ENCODE results near the gene ZNF177.
"Not testable (repeated sequence)": the region's sequence is repeated elsewhere in the genome, so short reads cannot be mapped to it uniquely, and the experiment has no call there.

GRCh38 chr19:9321756-9322155 lies 41.1 kb upstream of the ZNF177 start:
- TF ChIP-seq POLR2A (IDR thresholded peaks at IDR 0.05), result not testable (repeated sequence)
- TF ChIP-seq, protein P1, sequence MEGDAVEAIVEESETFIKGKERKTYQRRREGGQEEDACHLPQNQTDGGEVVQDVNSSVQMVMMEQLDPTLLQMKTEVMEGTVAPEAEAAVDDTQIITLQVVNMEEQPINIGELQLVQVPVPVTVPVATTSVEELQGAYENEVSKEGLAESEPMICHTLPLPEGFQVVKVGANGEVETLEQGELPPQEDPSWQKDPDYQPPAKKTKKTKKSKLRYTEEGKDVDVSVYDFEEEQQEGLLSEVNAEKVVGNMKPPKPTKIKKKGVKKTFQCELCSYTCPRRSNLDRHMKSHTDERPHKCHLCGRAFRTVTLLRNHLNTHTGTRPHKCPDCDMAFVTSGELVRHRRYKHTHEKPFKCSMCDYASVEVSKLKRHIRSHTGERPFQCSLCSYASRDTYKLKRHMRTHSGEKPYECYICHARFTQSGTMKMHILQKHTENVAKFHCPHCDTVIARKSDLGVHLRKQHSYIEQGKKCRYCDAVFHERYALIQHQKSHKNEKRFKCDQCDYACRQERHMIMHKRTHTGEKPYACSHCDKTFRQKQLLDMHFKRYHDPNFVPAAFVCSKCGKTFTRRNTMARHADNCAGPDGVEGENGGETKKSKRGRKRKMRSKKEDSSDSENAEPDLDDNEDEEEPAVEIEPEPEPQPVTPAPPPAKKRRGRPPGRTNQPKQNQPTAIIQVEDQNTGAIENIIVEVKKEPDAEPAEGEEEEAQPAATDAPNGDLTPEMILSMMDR (IDR thresholded peaks at IDR 0.05), result not testable (repeated sequence)

All from esophagus squamous epithelium (tissue), 4 donors.